Loucy (cell line): ENCODE measurements around the gene HIBCH.

Experiments used
- CTCF ChIP-seq: fragments of 200-600 bp; sonication (generic); conservative IDR thresholded peaks from 2 replicates; pipeline ENCODE4 v1.5.1; 2014; ENCODE audit warnings: mild to moderate bottlenecking, antibody characterized with exemption, low read length
- EZH2phosphoT487 ChIP-seq: fragments of 200-600 bp; IDR thresholded peaks from 2 replicates; pipeline ENCODE4 v1.6.1; 2018; ENCODE audit warnings: antibody characterized with exemption, mild to moderate bottlenecking, moderate library complexity, borderline replicate concordance

- TF ChIP-seq CTCF (no peak), EZH2phosphoT487 (no peak)
Observed at GRCh38 chr2:190350371-190350770, 30.7 kb upstream of the HIBCH start.
